GM21423 (cell line): Measurements from ENCODE around the gene DNAH3.
"Not testable (repeated sequence)": the region's sequence is repeated elsewhere in the genome, so short reads cannot be mapped to it uniquely, and the experiment has no call there.

Source experiments
- ATAC-seq: cut with Tn5 transposase; IDR thresholded peaks from one replicate; pipeline ENCODE4 v1.9.1; 2021; ENCODE audit warnings: mild to moderate bottlenecking, moderate library complexity; ENCODE audit not compliant: unreplicated experiment

The DNAH3 gene

GRCh38 chr16:21150375-21151001, at the start of gene DNAH3:
DNAH3 (minus strand) TSS chr16:21150846; CDS start chr16:21150319, 527 bp downstream.
- no peak for ATAC-seq

GRCh38 chr16:21199607-21200218, 49.1 kb upstream of the DNAH3 start:
- ATAC-seq, result no peak

- no peak for ATAC-seq
Observed at GRCh38 chr16:21197621-21198020, 47.0 kb upstream of the DNAH3 start.

DNA sequence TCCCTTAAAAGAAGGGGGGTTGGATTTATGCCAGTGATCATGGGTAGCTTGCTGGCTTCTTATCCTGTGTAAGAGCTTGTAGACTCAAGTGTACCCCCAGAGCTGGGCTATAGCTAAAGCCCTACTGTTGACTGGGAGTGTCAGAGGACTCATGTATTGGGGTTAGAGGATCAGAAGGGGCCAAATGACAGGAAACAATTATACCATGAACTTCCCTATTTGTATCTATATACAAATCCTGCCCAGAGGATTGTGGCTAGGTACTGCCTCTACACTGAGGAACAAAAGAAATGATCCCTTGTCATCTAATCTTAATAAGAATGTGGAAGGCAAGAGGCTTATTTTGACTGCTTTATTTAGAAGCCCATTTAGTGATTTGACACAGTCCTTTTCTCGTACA, 46.5 kb upstream of the DNAH3 start:
- ATAC-seq, result no peak

DNA sequence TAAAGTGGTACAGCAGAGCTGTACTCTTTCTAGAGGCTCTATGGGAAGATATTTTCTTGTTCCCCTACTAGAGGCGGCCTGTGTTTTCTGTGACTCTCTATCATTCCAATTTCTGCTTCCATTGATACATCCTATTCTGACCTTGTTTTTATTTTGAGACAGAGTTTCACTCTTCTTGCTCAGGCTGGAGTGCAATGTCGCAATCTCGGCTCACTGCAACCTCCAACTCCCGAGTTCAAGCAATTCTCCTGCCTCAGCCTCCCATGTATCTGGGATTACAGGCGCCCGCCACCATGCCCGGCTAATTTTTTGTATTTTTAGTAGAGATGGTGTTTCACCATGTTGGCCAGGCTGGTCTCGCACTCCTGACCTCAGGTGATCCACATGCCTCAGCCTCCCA, 44.7 kb upstream of the DNAH3 start:
- not testable (repeated sequence) for ATAC-seq

GRCh38 chr16:21194771-21195301, 44.2 kb upstream of the DNAH3 start:
- ATAC-seq, result no peak

- no peak for ATAC-seq
Observed at GRCh38 chr16:21192991-21193390, 42.3 kb upstream of the DNAH3 start.

DNA sequence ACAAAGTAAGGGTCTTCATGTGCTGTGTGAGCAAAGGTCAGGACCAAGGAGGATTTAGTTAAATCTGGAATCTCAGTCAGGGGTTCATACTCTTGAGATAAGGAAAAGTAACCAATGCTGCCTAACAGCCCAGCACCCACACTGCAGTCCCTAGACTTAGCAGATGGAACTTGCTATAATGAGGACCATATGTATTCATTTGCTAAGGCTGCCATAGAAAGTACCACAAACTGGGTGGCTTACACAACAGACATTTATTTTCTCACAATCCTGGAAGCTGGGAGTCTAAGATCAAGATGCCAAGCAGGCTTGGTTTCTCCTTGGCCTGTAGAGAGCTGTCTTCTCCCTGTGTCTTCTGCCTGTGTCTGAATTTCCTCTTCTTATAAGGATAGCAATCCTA, 40.0 kb upstream of the DNAH3 start:
- no peak for ATAC-seq

GRCh38 chr16:21190013-21190412, 39.4 kb upstream of the DNAH3 start:
- ATAC-seq, result no peak

- no peak for ATAC-seq
Observed at GRCh38 chr16:21189311-21189710, 38.7 kb upstream of the DNAH3 start.

GRCh38 chr16:21186326-21186691, 35.7 kb upstream of the DNAH3 start:
- ATAC-seq, result no peak

GRCh38 chr16:21185659-21186325, 35.1 kb upstream of the DNAH3 start:
- ATAC-seq, result no peak

DNA sequence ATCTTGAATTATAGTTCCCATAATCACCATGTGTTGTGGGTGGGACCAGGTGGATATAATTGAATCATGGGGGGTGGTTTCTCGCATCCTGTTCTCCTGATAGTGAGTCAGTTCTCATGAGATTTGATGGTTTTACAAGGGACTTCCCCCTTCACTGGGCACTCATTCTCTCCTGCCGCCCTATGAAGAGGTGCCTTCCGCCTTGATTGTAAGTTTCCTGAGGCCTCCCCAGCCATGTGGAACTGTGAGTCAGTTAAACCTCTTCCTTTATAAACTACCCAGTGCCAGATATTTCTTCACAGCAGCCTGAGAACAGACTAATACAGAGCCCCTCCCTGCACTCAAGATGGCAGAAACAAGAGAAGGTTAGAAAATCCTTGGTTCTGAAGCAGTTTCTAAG, 34.2 kb upstream of the DNAH3 start:
- no peak for ATAC-seq

DNA sequence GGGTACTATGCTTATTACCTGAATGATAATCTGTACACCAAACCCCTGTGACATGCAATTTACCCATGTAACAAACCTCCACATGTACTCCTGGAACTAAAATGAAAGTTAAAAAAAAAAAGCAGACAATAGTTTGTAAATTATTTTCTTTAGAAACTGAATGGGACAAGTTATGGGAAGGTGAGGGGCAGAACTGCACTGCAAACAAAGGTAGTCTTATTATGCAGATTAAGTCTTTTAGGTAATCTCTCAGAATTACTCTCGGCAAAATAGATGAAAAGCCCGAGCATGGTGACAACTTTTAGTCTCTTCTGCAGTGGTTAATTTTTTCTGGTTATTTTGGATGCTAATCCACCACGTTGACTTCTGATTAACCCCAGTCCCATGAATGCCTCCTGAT, 33.3 kb upstream of the DNAH3 start:
- no peak for ATAC-seq

DNA sequence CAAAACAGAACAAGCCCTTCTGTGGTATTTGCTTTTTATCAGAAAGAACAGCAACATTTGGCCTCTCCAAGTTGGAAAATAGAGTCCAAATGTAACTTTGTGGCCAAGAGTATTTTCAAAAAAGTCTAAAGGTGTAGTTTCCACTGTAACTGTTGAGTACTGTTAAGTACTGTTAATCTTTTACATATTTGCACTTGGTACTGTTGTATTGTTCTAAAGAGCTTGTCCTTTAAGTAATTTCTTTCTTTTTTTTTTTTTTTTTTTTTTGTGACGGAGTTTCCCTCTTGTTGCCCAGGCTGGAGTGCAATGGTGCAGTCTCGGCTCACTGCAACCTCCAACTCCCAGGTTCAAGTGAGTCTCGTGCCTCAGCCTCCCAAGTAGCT, 29.3 kb upstream of the DNAH3 start:
- ATAC-seq, result no peak

DNA sequence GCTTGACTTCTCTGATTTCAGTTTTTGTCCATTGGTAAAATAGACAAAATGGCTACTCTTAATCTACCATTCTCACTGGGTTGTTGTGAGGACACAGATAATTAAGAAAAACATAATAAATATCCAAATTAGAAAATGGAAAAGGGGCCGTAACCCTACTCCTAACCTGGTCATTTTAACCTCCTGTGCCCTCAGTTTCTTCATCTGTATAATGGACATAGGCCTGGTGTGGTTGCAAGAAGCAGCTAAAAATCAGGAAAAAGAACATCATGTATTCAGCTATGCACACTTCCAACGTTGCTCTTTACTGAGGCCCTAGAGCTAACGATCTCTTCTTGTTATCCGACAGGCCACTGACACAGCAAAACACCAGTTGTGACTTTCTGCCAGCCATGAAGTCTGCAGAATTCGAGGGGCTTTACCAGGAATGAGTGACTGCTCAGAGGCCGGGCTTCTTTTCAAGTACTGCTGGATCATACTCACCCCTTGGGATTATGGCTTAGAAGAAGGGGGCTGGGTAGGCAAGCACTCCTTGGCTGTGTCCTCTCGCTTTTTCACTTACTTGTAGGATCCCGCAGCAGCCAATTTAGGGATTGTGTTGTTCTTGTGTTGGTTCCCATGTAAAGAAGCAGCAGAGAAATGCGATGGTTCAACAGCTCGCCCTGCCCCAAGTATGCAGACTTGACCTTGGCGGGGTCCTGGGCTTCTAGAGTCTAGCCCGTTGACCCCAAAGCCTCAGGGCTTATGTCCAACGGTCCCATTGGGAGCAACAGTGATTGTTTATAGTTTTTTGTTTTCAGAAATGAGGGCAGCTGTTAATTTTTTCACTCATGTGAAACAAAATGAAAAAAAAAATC, 28.7 kb upstream of the DNAH3 start:
- ATAC-seq, result no peak

DNA sequence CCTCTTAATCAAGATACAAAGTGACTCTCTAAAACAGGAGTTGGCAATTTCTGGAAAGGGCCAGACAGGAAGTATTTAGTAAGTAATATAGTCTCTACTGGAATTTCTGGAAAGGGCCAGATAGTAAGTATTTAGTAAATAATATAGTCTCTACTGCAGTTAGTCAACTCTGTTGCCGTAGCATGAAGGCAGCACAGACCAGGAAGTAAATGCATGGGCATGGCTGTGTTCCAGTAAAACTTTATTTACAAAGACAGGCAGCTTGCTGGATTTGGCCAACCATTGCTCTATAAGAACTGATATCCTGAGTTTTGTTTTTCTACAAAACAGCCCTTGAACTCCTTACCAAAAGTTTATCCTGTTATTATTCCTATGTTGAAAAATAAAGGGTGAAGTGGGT, 24.8 kb upstream of the DNAH3 start:
- no peak for ATAC-seq

DNA sequence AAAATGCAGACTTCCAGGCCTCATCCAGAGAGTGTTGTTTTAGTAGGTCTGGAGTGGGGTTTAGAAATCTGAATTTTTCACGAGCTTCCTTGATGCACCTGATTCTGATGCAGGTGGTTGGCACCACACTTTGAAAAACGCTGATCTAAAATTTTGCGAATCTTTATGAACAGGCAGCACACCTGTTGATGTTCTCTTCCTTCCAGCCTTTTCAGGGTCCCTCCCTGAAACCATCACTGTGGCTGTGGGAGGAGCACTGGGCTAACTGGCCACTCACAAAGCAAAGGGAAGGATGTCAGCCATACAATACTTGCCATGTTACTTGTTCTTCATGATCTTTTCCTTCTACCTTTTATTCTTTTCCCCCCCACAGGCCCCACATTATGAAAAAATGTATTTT, 22.0 kb upstream of the DNAH3 start:
- ATAC-seq, result no peak

GRCh38 chr16:21170116-21170515, 19.5 kb upstream of the DNAH3 start:
- not testable (repeated sequence) for ATAC-seq

- ATAC-seq, result no peak
Observed at GRCh38 chr16:21169249-21169981, 18.8 kb upstream of the DNAH3 start.
